GM21526 (cell line): ENCODE measurements around the gene APC2.
A peak's percentile ranks its signal among the peaks of the same experiment; 100 is the strongest.

Experiments
- ATAC-seq: cut with Tn5 transposase; IDR thresholded peaks from one replicate; pipeline ENCODE4 v1.9.1; 2021; ENCODE audit warnings: moderate library complexity; ENCODE audit not compliant: unreplicated experiment, low FRiP score

The APC2 gene

GRCh38 chr19:1449467-1450442, at the start of gene APC2:
APC2 (plus strand) TSS chr19:1450121; CDS start chr19:1453002, 2,881 bp downstream.
- ATAC-seq: no peak

- ATAC-seq: no peak
Measured at GRCh38 chr19:1400281-1401137, 49.4 kb upstream of the APC2 start.

- ATAC-seq: no peak
Measured at GRCh38 chr19:1401138-1401888, 48.6 kb upstream of the APC2 start, which contains the start of gene GAMT. GAMT (minus strand) TSS chr19:1401542; CDS start chr19:1401476, 66 bp downstream.

- no peak for ATAC-seq
Measured at GRCh38 chr19:1401889-1402217, 48.1 kb upstream of the APC2 start.

- no peak for ATAC-seq
Measured at GRCh38 chr19:1402411-1403070, 47.4 kb upstream of the APC2 start.

GRCh38 chr19:1406774-1407527, 43.0 kb upstream of the APC2 start:
- peak; percentile 46 for ATAC-seq

- ATAC-seq: peak; percentile 20
Measured at GRCh38 chr19:1407528-1408299, 42.2 kb upstream of the APC2 start, which contains the start of gene DAZAP1. DAZAP1 (plus strand) TSS chr19:1407586; CDS start chr19:1407774, 188 bp downstream.

- no peak for ATAC-seq
Measured at GRCh38 chr19:1408300-1409203, 41.4 kb upstream of the APC2 start.

GRCh38 chr19:1409204-1410005, 40.5 kb upstream of the APC2 start:
- no peak for ATAC-seq

- ATAC-seq: no peak
Measured at GRCh38 chr19:1410136-1410786, 39.7 kb upstream of the APC2 start.

GRCh38 chr19:1410789-1411188, 39.1 kb upstream of the APC2 start:
- ATAC-seq: no peak

GRCh38 chr19:1411255-1412191, 38.4 kb upstream of the APC2 start:
- ATAC-seq: no peak

GRCh38 chr19:1412323-1412923, 37.5 kb upstream of the APC2 start:
- ATAC-seq: no peak

GRCh38 chr19:1412995-1413800, 36.7 kb upstream of the APC2 start:
- ATAC-seq: no peak
